HEK293 (cell line): ENCODE results near the gene TMEM186.

Source experiments
- CTCF ChIA-PET: fragments of 350-600 bp; formaldehyde crosslinking; extraction: SDS; loops from one replicate; lab custom pipeline; 2021; ENCODE audit warnings: antibody characterized with exemption; lab: Yijun Ruan, JAX
- POLR2A ChIA-PET: fragments of 300-600 bp; formaldehyde crosslinking; extraction: SDS; loops from one replicate; lab custom pipeline; 2020; ENCODE audit warnings: antibody characterized with exemption, inconsistent platforms; lab: Yijun Ruan, JAX
- H3K27ac ChIP-seq: fragments of 200-500 bp; sonication (Bioruptor generic); 2 replicates; pipeline ENCODE4 v1.5.1; 2014; ENCODE audit warnings: low read depth, low read length, control low read depth, inconsistent platforms; ENCODE audit errors: extremely low read depth
- H3K36me3 ChIP-seq, 2 experiments: fragments of 200-500 bp in 1 of 2; sonication (Bioruptor generic) in 1 of 2; 1 replicate in 1 of 2; 2 replicates in 1 of 2; pipeline ENCODE4 v1.5.1; 2014 to 2017; ENCODE audit warnings: inconsistent platforms in 2 of 2, low read length in 2 of 2; ENCODE audit not compliant: control insufficient read depth in 2 of 2, insufficient read depth in 1 of 2
- H3K4me1 ChIP-seq: fragments of 200-500 bp; sonication (Bioruptor generic); 2 replicates; pipeline ENCODE4 v1.5.1; 2014; ENCODE audit warnings: mild to moderate bottlenecking, low read length, inconsistent platforms; ENCODE audit not compliant: control insufficient read depth, insufficient read depth
- H3K4me3 ChIP-seq: 2 replicates; pipeline ENCODE4 v1.5.1; 2011; ENCODE audit warnings: low read depth, mild to moderate bottlenecking, control low read depth, low read length, moderate library complexity
- H3K9me3 ChIP-seq: fragments of 200-500 bp; sonication (Bioruptor generic); 2 replicates; pipeline ENCODE4 v1.5.1; 2014; ENCODE audit warnings: low read depth, low read length, inconsistent platforms; ENCODE audit not compliant: control insufficient read depth, insufficient read depth
- GLI4 ChIP-seq: fragments of 450-650 bp; formaldehyde crosslinking; IDR thresholded peaks from 2 replicates; pipeline ENCODE4 v1.5.1; 2016; ENCODE audit warnings: missing biosample characterization, missing genetic modification characterization
- IKZF3 ChIP-seq: fragments of 450-650 bp; IDR thresholded peaks from 2 replicates; pipeline ENCODE4 v1.5.0; 2018; ENCODE audit warnings: missing biosample characterization, mild to moderate bottlenecking, missing genetic modification characterization, moderate library complexity
- SCRT2 ChIP-seq: fragments of 450-650 bp; formaldehyde crosslinking; IDR thresholded peaks from 2 replicates; pipeline ENCODE4 v1.5.1; 2016; ENCODE audit warnings: missing biosample characterization, missing genetic modification characterization
- ZNF112 ChIP-seq: fragments of 450-650 bp; formaldehyde crosslinking; IDR thresholded peaks from 2 replicates; pipeline ENCODE4 v1.5.0; 2017; ENCODE audit warnings: missing biosample characterization, missing genetic modification characterization
- ZNF114 ChIP-seq: fragments of 450-650 bp; formaldehyde crosslinking; IDR thresholded peaks from 2 replicates; pipeline ENCODE4 v1.5.0; 2017; ENCODE audit warnings: missing biosample characterization, missing genetic modification characterization
- ZNF132 ChIP-seq: fragments of 450-650 bp; formaldehyde crosslinking; IDR thresholded peaks from 2 replicates; pipeline ENCODE4 v1.5.1; 2017; ENCODE audit warnings: missing biosample characterization, missing genetic modification characterization, borderline replicate concordance
- ZNF248 ChIP-seq: fragments of 450-650 bp; formaldehyde crosslinking; IDR thresholded peaks from 2 replicates; pipeline ENCODE4 v1.5.1; 2017; ENCODE audit warnings: missing biosample characterization, missing genetic modification characterization
- ZNF311 ChIP-seq: fragments of 450-650 bp; formaldehyde crosslinking; IDR thresholded peaks from 2 replicates; pipeline ENCODE4 v1.5.1; 2017; ENCODE audit warnings: missing biosample characterization, missing genetic modification characterization, borderline replicate concordance
- ZNF354C ChIP-seq: fragments of 450-650 bp; formaldehyde crosslinking; IDR thresholded peaks from 2 replicates; pipeline ENCODE4 v1.5.1; 2016; ENCODE audit warnings: missing biosample characterization, missing genetic modification characterization, low read depth, borderline replicate concordance
- ZNF433 ChIP-seq: fragments of 450-650 bp; formaldehyde crosslinking; IDR thresholded peaks from 2 replicates; pipeline ENCODE4 v1.5.1; 2016; ENCODE audit warnings: missing biosample characterization, missing genetic modification characterization, low read depth
- ZNF510 ChIP-seq: fragments of 450-650 bp; formaldehyde crosslinking; IDR thresholded peaks from 2 replicates; pipeline ENCODE4 v1.5.1; 2018; ENCODE audit warnings: mild to moderate bottlenecking, missing genetic modification characterization, missing biosample characterization; ENCODE audit not compliant: insufficient replicate concordance
- ZNF544 ChIP-seq: fragments of 450-650 bp; formaldehyde crosslinking; IDR thresholded peaks from 2 replicates; pipeline ENCODE4 v1.5.0; 2017; ENCODE audit warnings: missing biosample characterization, missing genetic modification characterization
- ZNF549 ChIP-seq: fragments of 450-650 bp; IDR thresholded peaks from 2 replicates; pipeline ENCODE4 v1.5.1; 2018; ENCODE audit warnings: missing biosample characterization, missing genetic modification characterization, mild to moderate bottlenecking, inconsistent platforms, moderate library complexity
- ZNF580 ChIP-seq: fragments of 450-650 bp; formaldehyde crosslinking; IDR thresholded peaks from 2 replicates; pipeline ENCODE4 v1.5.1; 2016; ENCODE audit warnings: missing biosample characterization, missing genetic modification characterization
- ZNF677 ChIP-seq: fragments of 450-650 bp; IDR thresholded peaks from 2 replicates; pipeline ENCODE4 v1.5.0; 2018; ENCODE audit warnings: missing biosample characterization, mild to moderate bottlenecking, missing genetic modification characterization, moderate library complexity
- ZNF704 ChIP-seq: fragments of 450-650 bp; formaldehyde crosslinking; IDR thresholded peaks from 2 replicates; pipeline ENCODE4 v1.5.1; 2016; ENCODE audit warnings: missing biosample characterization, missing genetic modification characterization
- ZNF768 ChIP-seq: fragments of 450-650 bp; formaldehyde crosslinking; IDR thresholded peaks from 2 replicates; pipeline ENCODE4 v1.5.1; 2018; ENCODE audit warnings: missing biosample characterization, mild to moderate bottlenecking, missing genetic modification characterization
- ZNF776 ChIP-seq: fragments of 450-650 bp; formaldehyde crosslinking; IDR thresholded peaks from 2 replicates; pipeline ENCODE4 v1.5.0; 2017; ENCODE audit warnings: missing biosample characterization, missing genetic modification characterization, borderline replicate concordance
- ZSCAN18 ChIP-seq: fragments of 450-650 bp; formaldehyde crosslinking; IDR thresholded peaks from 2 replicates; pipeline ENCODE4 v1.5.1; 2016; ENCODE audit warnings: missing biosample characterization, missing genetic modification characterization
- ZSCAN30 ChIP-seq: fragments of 450-650 bp; IDR thresholded peaks from 2 replicates; pipeline ENCODE4 v1.5.1; 2018; ENCODE audit warnings: missing biosample characterization, mild to moderate bottlenecking, missing genetic modification characterization, moderate library complexity

The TMEM186 gene

GRCh38 chr16:8777217-8777616 is 20.2 kb downstream of the TMEM186 start:
- Histone ChIP-seq H3K36me3 (peaks cover 0 to 59% of the 10 kb centered on the region in 2 experiments; a peak in 1 of 3 replicates), H3K27ac (no peak overlapping the region)
- TF ChIP-seq ZNF132 (tag by site-specific recombination) (no peak), SCRT2 (0 out of 2 replicates have a peak, but pooled peaks have one; percentile 23), ZNF580 (tag by site-specific recombination) (peak; percentile 12; the same call in 1 of the 2 replicates), IKZF3 (tag by site-specific recombination) (no peak)
- TF ChIP-seq, all 188 proteins: peak for 2
- Histone ChIP-seq H3K4me3 (no peak overlapping the region), H3K9me3 (no peaks in the 10 kb centered on the region), H3K4me1 (no peaks in the 10 kb centered on the region)
- CTCF ChIA-PET = no interaction called here
- POLR2A ChIA-PET = no interaction called here

- H3K36me3 ChIP-seq = peaks cover 0 to 64% of the 10 kb centered on the region in 2 experiments; a peak in 1 of 3 replicates
- H3K4me1 ChIP-seq = no peaks in the 10 kb centered on the region
- H3K4me3 ChIP-seq = no peak overlapping the region
- ChIA-PET POLR2A (no interaction called here), CTCF (interaction anchor here (0.5 kb wide), 1 partner anchor 261 kb away, joined by 5 read pairs; no protein-coding TSS in a partner anchor)
- no peak overlapping the region for H3K27ac ChIP-seq
- no peaks in the 10 kb centered on the region for H3K9me3 ChIP-seq
- TF ChIP-seq ZNF677 (tag by site-specific recombination) (no peak), ZNF433 (tag by site-specific recombination) (no peak), SCRT2 (0 out of 2 replicates have a peak, but pooled peaks have one; percentile 25)
Observed at GRCh38 chr16:8776129-8776584, 21.3 kb downstream of the TMEM186 start.

- Histone ChIP-seq H3K4me3 (no peak overlapping the region), H3K36me3 (peaks cover 0 to 60% of the 10 kb centered on the region in 2 experiments; a peak in 1 of 3 replicates), H3K9me3 (no peaks in the 10 kb centered on the region), H3K4me1 (no peaks in the 10 kb centered on the region), H3K27ac (no peak overlapping the region)
- peak; percentile 77 for TF ChIP-seq ZNF768 (tag by site-specific recombination)
- peak; percentile 68; the same call in 1 of the 2 replicates for TF ChIP-seq ZNF580 (tag by site-specific recombination)
- TF ChIP-seq ZNF114 (tag by site-specific recombination) = no peak
- POLR2A ChIA-PET = no interaction called here
- CTCF ChIA-PET = interaction anchor here (0.8 kb wide), 1 partner anchor 114 kb away, joined by 4 read pairs; no protein-coding TSS in a partner anchor
Observed at GRCh38 chr16:8775359-8775758, 22.1 kb downstream of the TMEM186 start.

- ChIA-PET POLR2A (no interaction called here), CTCF (interaction anchor here (0.6 to 1.1 kb wide), 2 partner anchors 12 to 16 kb away, joined by 3 read pairs; no protein-coding TSS in a partner anchor)
- Histone ChIP-seq H3K36me3 (peaks cover 0 to 51% of the 10 kb centered on the region in 2 experiments; a peak in 1 of 3 replicates), H3K4me1 (no peaks in the 10 kb centered on the region), H3K9me3 (no peaks in the 10 kb centered on the region), H3K4me3 (no peak overlapping the region), H3K27ac (no peak overlapping the region)
- no peak for TF ChIP-seq ZNF311
Observed at GRCh38 chr16:8774208-8774607, 23.2 kb downstream of the TMEM186 start.

GRCh38 chr16:8773537-8773936 is 23.9 kb downstream of the TMEM186 start:
- ChIA-PET CTCF (no interaction called here), POLR2A (no interaction called here)
- H3K27ac ChIP-seq = no peak overlapping the region
- H3K36me3 ChIP-seq = peaks cover 0 to 53% of the 10 kb centered on the region in 2 experiments; a peak in 1 of 3 replicates
- TF ChIP-seq ZSCAN30 (no peak), ZNF544 (tag by site-specific recombination) (no peak), ZNF112 (tag by site-specific recombination) (no peak), ZSCAN18 (no peak), ZNF704 (tag by site-specific recombination) (no peak), ZNF248 (tag by site-specific recombination) (no peak), SCRT2 (no peak), ZNF354C (tag by site-specific recombination) (no peak), GLI4 (tag by site-specific recombination) (no peak), ZNF549 (tag by site-specific recombination) (no peak), ZNF510 (tag by site-specific recombination) (no peak), ZNF677 (tag by site-specific recombination) (no peak), ZNF776 (tag by site-specific recombination) (no peak)
- no peaks in the 10 kb centered on the region for H3K9me3 ChIP-seq
- H3K4me3 ChIP-seq = no peak overlapping the region
- no peaks in the 10 kb centered on the region for H3K4me1 ChIP-seq
